NCI-H524 treated with DMSO at 0.1 percent for 48 hours (cell line): ENCODE measurements around the gene NEUROG2.
"Not testable (repeated sequence)": the region's sequence is repeated elsewhere in the genome, so short reads cannot be mapped to it uniquely, and the experiment has no call there.

ENCODE experiments used
- DNase-seq: peaks from one replicate; lab custom pipeline; 2025; lab: John Stamatoyannopoulos, UW

Gene NEUROG2

GRCh38 chr4:112490808-112491207, 25.2 kb downstream of the NEUROG2 start:
- not testable (repeated sequence) for DNase-seq

GRCh38 chr4:112485930-112486329, 30.1 kb downstream of the NEUROG2 start:
- DNase-seq: no peak

GRCh38 chr4:112473985-112474384, 42.0 kb downstream of the NEUROG2 start:
- no peak for DNase-seq

DNA sequence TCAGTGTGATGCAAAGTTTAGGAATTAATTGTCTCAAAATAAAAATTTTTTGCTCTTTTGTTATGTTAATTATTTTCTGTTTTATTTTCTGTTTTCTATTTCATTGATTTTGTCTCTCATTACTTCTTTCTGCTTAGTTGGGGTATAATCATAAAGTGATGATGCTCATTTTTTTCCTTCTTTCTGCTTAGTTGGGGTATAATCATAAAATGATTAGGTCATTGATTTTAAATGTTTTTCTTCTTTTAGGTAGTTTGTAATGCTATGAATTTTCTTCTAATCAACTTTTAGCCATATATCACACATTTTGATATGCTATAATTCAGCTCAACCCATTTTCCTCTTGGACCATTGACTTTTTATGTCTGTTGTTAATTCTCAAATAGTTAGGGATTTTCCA, 43.7 kb downstream of the NEUROG2 start:
- DNase-seq: no peak
